SK-N-SH (cell line): ENCODE results near the gene UCP2. TPM values are rescaled to one million over a fixed set of nuclear protein-coding genes. Genes with fewer than 3 reads are reported as not detected.

ENCODE experiments used
- CTCF ChIA-PET: fragments of 300-600, 350-600 bp; formaldehyde crosslinking; extraction: SDS; loops from one replicate; lab custom pipeline; 2021; lab: Yijun Ruan, JAX
- POLR2A ChIA-PET: fragments of 350-600 bp; sonication (Branson Sonifier 250); formaldehyde crosslinking; extraction: SDS; loops from one replicate; lab custom pipeline; 2020; ENCODE audit warnings: antibody characterized with exemption, inconsistent platforms; lab: Yijun Ruan, JAX
- DNase-seq: peaks from one replicate; pipeline ENCODE4 v3.0.0; 2012
- H2AFZ ChIP-seq: fragments of 200-600 bp; sonication (generic); 2 replicates; pipeline ENCODE4 v1.8.1; 2016; ENCODE audit warnings: antibody characterized with exemption, mild to moderate bottlenecking, low read depth
- H3F3A ChIP-seq: fragments of 200-600 bp; sonication (generic); replicated peaks from 2 replicates; pipeline ENCODE3; 2016; ENCODE audit warnings: antibody characterized with exemption, mild to moderate bottlenecking; ENCODE audit not compliant: insufficient read depth
- H3K27ac ChIP-seq, 2 experiments: fragments of 200-500 bp in 1 of 2; fragments of 200-600 bp in 1 of 2; sonication (Bioruptor generic) in 1 of 2; sonication (generic), shearing (Covaris generic) in 1 of 2; 2 replicates each; pipeline versions ENCODE4 v1.5.1 to v1.6.1; 2014 to 2016; ENCODE audit warnings: low read depth in 2 of 2, inconsistent platforms in 1 of 2, low read length in 1 of 2, mild to moderate bottlenecking in 1 of 2, mixed read lengths in 1 of 2
- H3K27me3 ChIP-seq: fragments of 200-600 bp; sonication (generic), shearing (Covaris generic); 2 replicates; pipeline ENCODE4 v1.6.1; 2016; ENCODE audit warnings: mixed run types; ENCODE audit not compliant: insufficient read depth
- H3K36me3 ChIP-seq, 2 experiments: fragments of 200-500 bp in 1 of 2; fragments of 200-600 bp in 1 of 2; sonication (Bioruptor generic) in 1 of 2; sonication (generic) in 1 of 2; replicated peaks in 1 of 2; 2 replicates each; pipeline versions ENCODE3 to v1.5.1; 2014 to 2016; ENCODE audit warnings: low read length in 1 of 2, mild to moderate bottlenecking in 1 of 2; ENCODE audit not compliant: insufficient read depth in 2 of 2, control insufficient read depth in 1 of 2
- H3K4me1 ChIP-seq, 2 experiments: fragments of 200-500 bp in 1 of 2; fragments of 200-600 bp in 1 of 2; sonication (Bioruptor generic) in 1 of 2; sonication (generic), shearing (Covaris generic) in 1 of 2; 2 replicates each; pipeline versions ENCODE4 v1.5.1 to v1.6.1; 2014 to 2016; ENCODE audit warnings: low read depth in 1 of 2, low read length in 1 of 2, mixed run types in 1 of 2; ENCODE audit not compliant: insufficient read depth in 2 of 2, control insufficient read depth in 1 of 2
- H3K4me2 ChIP-seq: fragments of 200-600 bp; sonication (generic), shearing (Covaris generic); 2 replicates; pipeline ENCODE4 v1.6.1; 2017; ENCODE audit warnings: mixed run types
- H3K4me3 ChIP-seq, 2 experiments: fragments of 200-500 bp in 1 of 2; fragments of 200-600 bp in 1 of 2; sonication (Bioruptor generic) in 1 of 2; sonication (generic), shearing (Covaris generic) in 1 of 2; 2 replicates each; pipeline versions ENCODE4 v1.5.1 to v1.8.1; 2014 to 2016; ENCODE audit warnings: low read depth in 2 of 2, inconsistent platforms in 1 of 2, low read length in 1 of 2, mild to moderate bottlenecking in 1 of 2, mixed read lengths in 1 of 2, moderate library complexity in 1 of 2
- H3K79me2 ChIP-seq: fragments of 200-600 bp; sonication (generic); 2 replicates; pipeline ENCODE4 v1.8.1; 2017; ENCODE audit warnings: mild to moderate bottlenecking; ENCODE audit not compliant: insufficient read depth
- H3K9ac ChIP-seq: fragments of 200-600 bp; sonication (generic); 2 replicates; pipeline ENCODE4 v1.6.1; 2017; ENCODE audit warnings: mixed run types
- H3K9me2 ChIP-seq: fragments of 200-600 bp; sonication (generic); 2 replicates; pipeline ENCODE4 v1.6.1; 2017; ENCODE audit warnings: mixed run types
- H3K9me3 ChIP-seq: fragments of 200-600 bp; sonication (generic); 2 replicates; pipeline ENCODE4 v1.6.1; 2017; ENCODE audit warnings: mixed run types, mild to moderate bottlenecking, moderate library complexity
- H4K20me1 ChIP-seq: fragments of 200-600 bp; sonication (generic); 2 replicates; pipeline ENCODE4 v1.6.1; 2017; ENCODE audit warnings: mild to moderate bottlenecking, mixed run types; ENCODE audit not compliant: insufficient read depth
- RAD21 ChIP-seq: IDR thresholded peaks from 2 replicates; pipeline ENCODE4 v1.6.1; 2012; ENCODE audit warnings: mild to moderate bottlenecking, low read length
- WGBS: methylation state at CpG from one replicate; pipeline ENCODE4 v1.1.6; 2017; ENCODE audit warnings: low lambda C conversion rate; 5-methylcytosine and 5-hydroxymethylcytosine counted together
- polyA plus RNA-seq, 3 experiments: library from polyadenylated mRNA; depleted of rRNA; stranded (reverse); fragments of >200 nt; gene quantifications; 2 replicates each; pipeline ENCODE4 v1.2.3, GENCODE V29; 2012
- TF ChIP-seq, protein P1 (sequence below): IDR thresholded peaks from 2 replicates; pipeline ENCODE4 v1.6.1; 2012; ENCODE audit warnings: mild to moderate bottlenecking, low read depth, low read length, moderate library complexity

Gene UCP2
- polyA plus RNA-seq, 1 of the 3 experiments (the other 2 are of a cell fraction) = 36.0 TPM

DNA sequence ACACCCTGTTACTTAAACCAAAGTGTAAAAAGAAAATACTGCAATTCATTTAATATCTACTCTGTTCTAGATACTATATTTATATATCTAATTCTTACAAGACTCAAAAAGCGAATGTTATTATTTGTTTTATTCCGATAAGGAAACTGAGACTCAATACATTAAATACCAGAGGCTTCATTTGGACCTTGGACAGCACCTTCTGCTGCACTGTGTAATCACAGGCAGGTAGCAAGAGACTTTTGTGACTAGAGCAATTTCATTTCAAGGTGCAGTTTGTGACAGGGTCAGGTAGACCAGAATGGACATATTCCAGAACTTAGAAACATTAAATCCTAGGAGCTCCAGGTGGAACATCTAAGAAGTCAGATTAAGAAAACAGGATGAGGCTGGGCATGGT, 53.3 kb downstream of the UCP2 start:
- no peaks in the 10 kb centered on the region for H3K4me1 ChIP-seq
- H3K79me2 ChIP-seq = no peaks in the 10 kb centered on the region
- H3K9me2 ChIP-seq = no peaks in the 10 kb centered on the region
- peaks cover 9% of the 10 kb centered on the region for H3F3A ChIP-seq
- no peak overlapping the region for H3K4me2 ChIP-seq
- 98% methylated on average over 2 of the region's 2 CpGs for WGBS
- H4K20me1 ChIP-seq = no peaks in the 10 kb centered on the region
- H3K27ac ChIP-seq = no peak overlapping the region
- no peak overlapping the region for H2AFZ ChIP-seq
- DNase-seq = no peak
- H3K27me3 ChIP-seq = no peaks in the 10 kb centered on the region
- no peak overlapping the region for H3K9ac ChIP-seq
- peaks cover 38 to 40% of the 10 kb centered on the region in 2 experiments for H3K36me3 ChIP-seq
- TF ChIP-seq, protein P1, sequence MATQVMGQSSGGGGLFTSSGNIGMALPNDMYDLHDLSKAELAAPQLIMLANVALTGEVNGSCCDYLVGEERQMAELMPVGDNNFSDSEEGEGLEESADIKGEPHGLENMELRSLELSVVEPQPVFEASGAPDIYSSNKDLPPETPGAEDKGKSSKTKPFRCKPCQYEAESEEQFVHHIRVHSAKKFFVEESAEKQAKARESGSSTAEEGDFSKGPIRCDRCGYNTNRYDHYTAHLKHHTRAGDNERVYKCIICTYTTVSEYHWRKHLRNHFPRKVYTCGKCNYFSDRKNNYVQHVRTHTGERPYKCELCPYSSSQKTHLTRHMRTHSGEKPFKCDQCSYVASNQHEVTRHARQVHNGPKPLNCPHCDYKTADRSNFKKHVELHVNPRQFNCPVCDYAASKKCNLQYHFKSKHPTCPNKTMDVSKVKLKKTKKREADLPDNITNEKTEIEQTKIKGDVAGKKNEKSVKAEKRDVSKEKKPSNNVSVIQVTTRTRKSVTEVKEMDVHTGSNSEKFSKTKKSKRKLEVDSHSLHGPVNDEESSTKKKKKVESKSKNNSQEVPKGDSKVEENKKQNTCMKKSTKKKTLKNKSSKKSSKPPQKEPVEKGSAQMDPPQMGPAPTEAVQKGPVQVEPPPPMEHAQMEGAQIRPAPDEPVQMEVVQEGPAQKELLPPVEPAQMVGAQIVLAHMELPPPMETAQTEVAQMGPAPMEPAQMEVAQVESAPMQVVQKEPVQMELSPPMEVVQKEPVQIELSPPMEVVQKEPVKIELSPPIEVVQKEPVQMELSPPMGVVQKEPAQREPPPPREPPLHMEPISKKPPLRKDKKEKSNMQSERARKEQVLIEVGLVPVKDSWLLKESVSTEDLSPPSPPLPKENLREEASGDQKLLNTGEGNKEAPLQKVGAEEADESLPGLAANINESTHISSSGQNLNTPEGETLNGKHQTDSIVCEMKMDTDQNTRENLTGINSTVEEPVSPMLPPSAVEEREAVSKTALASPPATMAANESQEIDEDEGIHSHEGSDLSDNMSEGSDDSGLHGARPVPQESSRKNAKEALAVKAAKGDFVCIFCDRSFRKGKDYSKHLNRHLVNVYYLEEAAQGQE = peak; percentile 57; the same call in 1 of the 2 replicates
- TF ChIP-seq RAD21 = no peak
- ChIA-PET CTCF (no interaction called here), POLR2A (no interaction called here)
- H3K9me3 ChIP-seq = no peaks in the 10 kb centered on the region
- no peak overlapping the region for H3K4me3 ChIP-seq

Other genes with a start within 250 kb of the UCP2 start
- gene RAB6A, start 221.8 kb downstream of the UCP2 start, polyA plus RNA-seq (2012; rRNA removed) = 39.1 and 48.8 TPM in 2 replicates
- 28.3 and 29.2 TPM in 2 replicates for gene MRPL48, start 195.0 kb downstream of the UCP2 start, polyA plus RNA-seq (2012; rRNA removed)
- 171 and 172 TPM in 2 replicates for gene COA4, start 106.0 kb downstream of the UCP2 start, polyA plus RNA-seq (2012; rRNA removed)
- 23.2 and 26.0 TPM in 2 replicates for gene PAAF1, start 105.8 kb downstream of the UCP2 start, polyA plus RNA-seq (2012; rRNA removed)
- 0.49 and 0.51 TPM in 2 replicates for gene DNAJB13, start 31.8 kb downstream of the UCP2 start, polyA plus RNA-seq (2012; rRNA removed)
- gene UCP3, start 26.2 kb upstream of the UCP2 start, polyA plus RNA-seq (2012; rRNA removed) = 1.2 and 1.4 TPM in 2 replicates
- 7.0 and 9.9 TPM in 2 replicates for gene C2CD3, start 188.2 kb upstream of the UCP2 start, polyA plus RNA-seq (2012; rRNA removed)
- gene PPME1, start 188.4 kb upstream of the UCP2 start, polyA plus RNA-seq (2012; rRNA removed) = 107 and 109 TPM in 2 replicates